Measurements from ENCODE around the gene SMARCE1.

Gene SMARCE1

DNA sequence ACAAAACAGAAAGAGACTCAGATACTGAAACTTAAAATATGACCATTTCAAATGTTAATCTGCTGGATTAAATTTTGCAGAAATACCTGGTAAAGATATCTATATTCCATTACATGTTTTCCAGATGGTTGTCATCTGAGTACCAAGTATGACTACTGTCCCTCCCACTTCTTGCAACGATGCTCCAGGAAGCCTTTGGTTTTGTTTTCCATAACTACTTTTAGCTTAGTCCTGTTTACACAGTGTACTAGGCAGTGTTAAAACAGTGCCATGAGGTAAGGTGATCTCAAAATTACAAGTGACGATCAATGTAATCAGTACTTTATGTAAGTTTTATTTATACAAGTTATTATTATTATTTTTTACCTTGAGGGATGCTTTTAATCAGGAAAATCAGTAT is 17.8 kb downstream of the SMARCE1 start:
- DNase-seq (ENCODE audit: low read depth in 1 of 2, low spot score in 1 of 2), result no peak
- TF ChIP-seq JUND (IDR thresholded peaks at IDR 0.05; ENCODE audit: low read depth), result no peak
- in situ Hi-C loops (cut with HindIII; ENCODE audit: low pct_unique_long_range_greater_than_20kb, low sequenced_read_pairs), result no loop called here

DNA sequence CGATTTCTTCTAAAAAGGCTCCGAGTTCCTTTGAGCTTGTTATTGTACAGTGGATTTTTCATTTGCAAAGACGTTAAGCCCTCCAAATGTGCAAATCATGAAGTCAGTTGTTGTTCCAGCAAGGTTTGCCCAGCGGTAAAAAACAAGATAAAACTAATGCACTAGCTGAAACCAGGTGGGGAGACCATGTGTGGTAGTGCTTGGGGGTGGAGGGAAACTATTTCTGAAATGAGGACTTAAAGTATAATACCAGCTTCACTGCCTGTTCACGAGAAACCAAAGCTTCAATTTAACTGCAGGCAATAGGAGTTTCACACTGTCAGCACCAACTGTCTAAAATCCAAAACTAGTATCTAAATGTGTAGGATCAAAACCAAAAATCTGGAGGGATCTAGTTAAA is 22.3 kb downstream of the SMARCE1 start:
- no peak for TF ChIP-seq JUND (IDR thresholded peaks at IDR 0.05; ENCODE audit: low read depth)
- DNase-seq (ENCODE audit: low read depth in 1 of 2, low spot score in 1 of 2), result no peak
- in situ Hi-C loops (cut with HindIII; ENCODE audit: low pct_unique_long_range_greater_than_20kb, low sequenced_read_pairs), result no loop called here

DNA sequence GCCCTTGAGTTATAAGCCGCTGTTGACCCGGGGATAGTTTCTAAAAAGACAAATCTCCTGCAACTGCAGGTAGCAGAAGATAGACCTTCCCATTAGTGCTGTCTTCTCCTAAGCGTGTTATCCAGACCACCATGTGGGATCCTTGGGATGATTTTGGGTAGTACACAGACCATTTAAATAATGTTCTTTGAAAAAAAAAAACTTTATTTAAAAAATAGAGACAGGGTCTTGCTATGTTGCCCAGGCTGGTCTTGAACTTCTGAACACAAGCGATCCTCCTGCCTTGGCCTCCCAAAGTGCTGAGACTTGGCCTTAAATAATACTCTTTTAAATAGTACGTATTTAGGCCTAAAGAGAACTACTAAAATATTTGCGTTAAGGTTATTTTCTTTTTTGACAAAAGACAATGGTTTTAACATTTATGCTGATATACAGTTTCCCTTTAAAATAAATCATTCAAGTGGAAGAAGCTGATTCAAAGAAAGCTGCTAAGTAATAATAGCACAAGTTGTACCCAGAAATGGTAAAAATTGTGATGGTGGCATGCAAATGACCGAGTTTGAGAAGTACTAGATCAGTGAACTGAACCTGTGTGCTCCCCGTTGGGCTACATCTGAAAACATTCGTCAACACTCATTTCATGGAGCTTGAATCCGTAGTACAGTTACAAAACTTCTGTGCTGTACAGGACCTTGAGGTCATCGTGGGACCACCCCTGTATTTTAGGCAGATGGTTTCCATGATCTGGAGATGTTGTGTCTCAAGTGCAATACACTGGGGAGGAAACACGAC is 24.0 kb downstream of the SMARCE1 start:
- TF ChIP-seq JUND (IDR thresholded peaks at IDR 0.05; ENCODE audit: low read depth), result no peak
- in situ Hi-C loops (cut with HindIII; ENCODE audit: low pct_unique_long_range_greater_than_20kb, low sequenced_read_pairs), result no loop called here
- no peak for DNase-seq (ENCODE audit: low read depth in 1 of 2, low spot score in 1 of 2)

DNA sequence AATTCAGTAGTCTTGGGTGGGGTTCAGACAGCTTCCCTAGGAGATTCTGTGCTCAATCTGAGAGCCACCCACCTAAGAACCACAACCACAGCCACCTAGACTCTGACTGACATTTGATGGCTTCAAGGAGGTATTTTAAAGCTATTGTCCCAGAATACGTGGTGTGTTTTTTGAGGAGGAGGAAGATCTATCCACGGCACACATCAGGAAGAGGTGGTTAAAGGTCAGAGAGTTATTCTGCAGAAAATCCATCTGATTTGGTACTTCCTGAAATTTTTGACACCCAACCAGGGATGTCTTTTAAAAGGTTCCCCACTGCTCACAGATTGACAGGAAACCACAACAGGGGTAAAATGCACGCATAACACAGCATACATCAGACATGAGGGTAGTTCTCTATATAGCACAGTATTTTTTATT is 25.1 kb downstream of the SMARCE1 start:
- TF ChIP-seq JUND (IDR thresholded peaks at IDR 0.05; ENCODE audit: low read depth), result no peak
- in situ Hi-C loops (cut with HindIII; ENCODE audit: low pct_unique_long_range_greater_than_20kb, low sequenced_read_pairs), result no loop called here

DNA sequence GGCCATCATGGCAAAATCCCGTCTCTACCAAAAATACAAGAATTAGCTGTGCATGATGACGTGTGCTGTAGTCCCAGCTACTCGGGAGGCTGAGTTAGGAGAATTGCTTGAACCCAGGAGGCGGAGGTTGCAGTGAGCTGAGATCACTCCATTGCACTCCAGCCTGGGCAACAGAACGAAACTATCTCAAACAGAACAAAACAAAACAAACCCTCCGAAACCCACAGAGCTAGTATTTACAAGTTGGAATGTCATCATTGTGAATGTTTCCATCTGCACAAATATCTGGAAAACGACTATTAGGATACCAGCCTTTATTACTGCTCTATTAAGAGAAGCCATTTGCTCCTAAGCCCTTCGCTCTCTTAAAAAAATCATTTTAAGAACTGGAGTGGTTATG is 26.0 kb downstream of the SMARCE1 start:
- in situ Hi-C loops (cut with HindIII; ENCODE audit: low pct_unique_long_range_greater_than_20kb, low sequenced_read_pairs), result no loop called here

More for the DNA sequence above, 25.1 kb downstream of the SMARCE1 start:
- DNase-seq (ENCODE audit: low read depth in 1 of 2, low spot score in 1 of 2), result no peak

DNA sequence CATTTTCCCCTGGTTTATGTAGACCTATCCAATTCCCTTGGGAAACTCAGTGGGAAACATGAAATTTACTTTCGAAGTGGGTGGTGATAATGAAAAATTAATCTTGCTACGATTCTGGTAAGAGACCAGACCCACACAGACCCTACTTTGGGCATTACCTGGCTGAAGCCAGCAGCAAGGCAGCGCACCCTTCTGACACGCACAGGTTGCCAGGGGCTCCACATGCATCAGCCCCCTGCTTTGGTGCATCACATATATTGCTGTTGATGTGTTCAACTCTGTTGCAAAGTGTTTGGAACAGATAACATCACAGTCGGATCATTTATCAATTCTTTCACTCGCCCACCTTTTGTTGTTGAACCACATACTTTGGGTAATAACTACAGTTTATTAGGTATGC is 26.6 kb downstream of the SMARCE1 start:
- no peak for DNase-seq (ENCODE audit: low read depth in 1 of 2, low spot score in 1 of 2)
- in situ Hi-C loops (cut with HindIII; ENCODE audit: low pct_unique_long_range_greater_than_20kb, low sequenced_read_pairs), result no loop called here
- no peak for TF ChIP-seq JUND (IDR thresholded peaks at IDR 0.05; ENCODE audit: low read depth)

More for the DNA sequence above, 26.0 kb downstream of the SMARCE1 start:
- no peak for TF ChIP-seq JUND (IDR thresholded peaks at IDR 0.05; ENCODE audit: low read depth)
- DNase-seq (ENCODE audit: low read depth in 1 of 2, low spot score in 1 of 2), result no peak

DNA sequence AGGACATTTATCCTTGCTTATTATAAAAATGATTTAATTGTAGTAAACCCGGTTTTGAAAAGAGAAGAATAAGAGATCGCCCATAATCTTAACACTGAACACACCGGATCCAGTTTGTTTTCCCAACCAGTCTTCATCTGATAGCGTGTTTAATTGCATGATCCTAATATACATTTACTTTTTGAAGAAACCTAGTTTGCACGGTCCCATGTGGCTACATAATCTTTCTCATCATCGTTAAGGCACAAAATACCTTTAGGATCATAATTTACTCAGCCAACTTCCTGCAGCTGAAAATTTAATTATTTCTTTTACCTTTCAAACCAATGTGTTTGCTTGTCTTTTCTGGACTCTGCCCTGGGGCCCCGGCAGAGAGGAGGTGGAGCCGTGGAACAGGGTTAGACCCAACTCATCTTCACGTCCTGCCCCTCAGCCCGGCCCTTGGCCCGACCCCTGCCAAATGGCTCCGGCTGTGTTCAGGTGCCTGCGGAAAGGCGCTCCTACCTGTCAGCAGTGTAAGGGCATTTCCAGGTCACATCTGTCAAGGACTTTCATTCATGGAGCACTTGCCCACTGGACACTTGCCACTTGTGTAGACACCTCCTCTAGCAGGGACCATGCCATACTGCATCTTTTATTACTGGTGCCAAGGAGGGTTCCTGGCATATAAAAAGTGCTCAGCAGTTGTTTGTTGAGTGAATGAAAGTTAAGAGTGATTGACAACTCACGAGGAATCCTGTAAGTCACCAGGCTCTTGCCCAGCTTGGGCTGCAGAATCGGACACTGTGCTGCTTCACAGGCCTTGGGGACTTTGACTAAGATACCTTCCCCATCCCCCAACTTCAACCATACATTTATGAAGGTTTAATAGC is 28.6 kb downstream of the SMARCE1 start:
- DNase-seq (ENCODE audit: low read depth in 1 of 2, low spot score in 1 of 2), result peak; percentile 37 to 99
- in situ Hi-C loops (cut with HindIII; ENCODE audit: low pct_unique_long_range_greater_than_20kb, low sequenced_read_pairs), result no loop called here
- peak; percentile 99 for TF ChIP-seq JUND (IDR thresholded peaks at IDR 0.05; ENCODE audit: low read depth)

DNA sequence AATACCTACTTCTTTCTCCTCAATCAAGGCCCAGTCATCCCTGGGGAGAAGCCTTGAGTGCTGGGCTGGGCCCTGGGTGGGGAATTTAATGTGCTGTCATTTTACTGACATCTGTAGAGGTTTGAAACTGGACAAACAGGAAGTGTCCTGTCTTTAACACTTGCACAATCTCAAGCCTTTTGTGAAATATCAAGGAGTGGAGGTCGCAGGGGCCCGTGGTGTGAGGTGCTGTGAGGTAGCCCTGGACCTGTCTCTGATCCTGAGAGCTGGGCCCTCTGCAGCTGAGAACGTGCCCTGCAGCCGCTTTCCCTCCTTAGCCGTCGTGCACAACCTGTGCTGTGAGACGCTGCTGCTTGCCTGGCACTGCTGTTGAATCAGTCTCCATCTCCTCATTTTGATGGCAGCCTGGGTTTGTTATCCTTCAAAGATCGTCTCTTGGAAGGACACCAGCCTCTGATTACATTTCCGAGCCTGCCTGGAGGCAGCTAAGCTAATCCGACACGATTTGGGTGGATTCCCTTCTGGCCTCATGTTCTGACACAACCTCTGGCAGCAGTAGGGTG is 29.9 kb downstream of the SMARCE1 start:
- peak; percentile 84 for TF ChIP-seq JUND (IDR thresholded peaks at IDR 0.05; ENCODE audit: low read depth)
- DNase-seq (ENCODE audit: low read depth in 1 of 2, low spot score in 1 of 2), result peak in 1 of 2 experiments; percentile 97
- in situ Hi-C loops (cut with HindIII; ENCODE audit: low pct_unique_long_range_greater_than_20kb, low sequenced_read_pairs), result no loop called here

DNA sequence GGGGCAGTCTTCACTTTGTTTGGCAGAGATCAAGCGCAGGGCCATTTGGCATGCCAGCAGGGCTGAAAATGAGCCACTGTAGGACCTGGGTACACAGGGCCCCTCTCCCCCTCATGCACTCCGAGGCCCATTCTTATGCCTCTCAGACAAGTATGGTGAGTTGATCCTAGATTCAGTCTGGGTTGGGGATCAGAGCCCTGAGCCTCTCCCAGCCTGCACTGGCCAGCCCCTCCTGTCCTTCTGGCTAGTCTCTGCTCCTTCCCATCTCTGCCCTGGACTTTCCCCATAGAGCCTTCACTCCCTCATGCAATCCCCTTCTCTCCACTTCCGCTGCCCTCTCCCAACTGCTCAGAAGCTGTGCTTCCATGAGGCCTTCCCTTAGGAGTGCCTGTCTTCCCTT is 31.0 kb downstream of the SMARCE1 start:
- in situ Hi-C loops (cut with HindIII; ENCODE audit: low pct_unique_long_range_greater_than_20kb, low sequenced_read_pairs), result no loop called here
- DNase-seq (ENCODE audit: low read depth in 1 of 2, low spot score in 1 of 2), result no peak

DNA sequence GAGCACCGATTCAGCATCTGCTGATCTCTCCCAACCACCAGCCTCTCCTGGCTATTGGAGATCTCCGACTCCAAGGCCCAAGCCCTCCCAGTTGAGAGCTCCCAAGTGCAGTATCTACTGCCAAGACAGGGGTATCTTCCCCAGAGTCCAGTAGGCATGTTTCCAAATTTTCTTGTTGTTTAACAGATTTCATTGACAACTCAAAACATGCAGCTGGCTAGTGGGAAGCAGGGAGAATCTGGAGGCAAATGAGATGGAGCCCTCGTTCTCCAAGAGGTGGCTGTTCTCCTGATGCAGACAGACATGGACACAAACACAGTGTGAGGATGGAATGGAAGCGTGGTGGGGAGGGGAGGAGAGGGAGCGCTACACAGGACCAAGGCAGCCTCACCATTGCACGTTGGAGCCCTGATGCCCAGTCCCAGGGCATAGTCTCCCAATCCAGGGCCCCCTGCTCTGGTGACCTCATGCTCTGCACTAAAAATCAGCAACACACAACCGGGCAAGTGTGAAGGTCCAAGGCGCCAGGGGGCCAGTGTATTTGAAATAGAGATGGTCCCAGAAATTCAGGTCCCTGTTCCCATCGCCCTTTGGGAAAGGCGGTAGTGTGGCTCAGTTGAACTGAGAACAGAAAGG is 31.7 kb downstream of the SMARCE1 start:
- no peak for DNase-seq (ENCODE audit: low read depth in 1 of 2, low spot score in 1 of 2)
- in situ Hi-C loops (cut with HindIII; ENCODE audit: low pct_unique_long_range_greater_than_20kb, low sequenced_read_pairs), result no loop called here
- TF ChIP-seq JUND (IDR thresholded peaks at IDR 0.05; ENCODE audit: low read depth), result no peak

More for the DNA sequence above, 31.0 kb downstream of the SMARCE1 start:
- no peak for TF ChIP-seq JUND (IDR thresholded peaks at IDR 0.05; ENCODE audit: low read depth)

DNA sequence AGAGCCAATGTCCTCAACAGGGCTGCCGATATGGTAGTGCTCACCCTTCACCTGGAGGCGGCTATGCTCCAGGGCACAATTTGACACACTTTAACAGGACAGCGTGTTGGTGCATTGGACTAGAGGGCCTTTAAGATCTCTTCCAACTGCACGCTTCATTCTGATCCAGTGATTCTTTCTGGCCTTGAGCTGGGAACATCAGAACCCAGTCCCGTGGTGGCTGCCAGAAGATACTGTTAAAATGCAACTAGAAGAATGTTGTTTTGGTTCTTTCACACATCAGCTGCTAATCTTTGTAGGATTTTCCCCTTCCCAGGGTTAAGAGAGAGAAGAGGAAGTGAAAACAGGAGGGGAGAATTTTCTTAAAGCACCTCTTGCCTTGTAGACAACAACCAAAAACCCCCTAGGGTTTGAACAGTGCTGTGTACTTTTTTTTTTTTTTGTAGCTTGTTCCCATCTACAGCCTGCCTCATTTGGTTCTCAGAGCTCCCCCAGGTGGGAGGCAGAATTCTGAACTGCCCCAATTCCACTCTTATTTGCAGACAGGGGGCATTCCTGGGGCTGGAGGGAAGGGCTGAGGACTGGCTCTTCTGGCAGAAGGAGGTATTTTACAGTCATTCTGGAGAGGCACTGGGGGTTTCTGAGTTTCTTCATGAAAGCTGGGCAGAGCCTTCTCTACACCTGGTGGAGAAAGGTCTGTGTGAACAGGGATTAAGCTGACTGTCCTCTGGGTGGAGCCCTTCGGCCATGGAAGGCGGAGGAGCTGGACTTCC is 32.4 kb downstream of the SMARCE1 start:
- in situ Hi-C loops (cut with HindIII; ENCODE audit: low pct_unique_long_range_greater_than_20kb, low sequenced_read_pairs), result no loop called here
- no peak for TF ChIP-seq JUND (IDR thresholded peaks at IDR 0.05; ENCODE audit: low read depth)
- DNase-seq (ENCODE audit: low read depth in 1 of 2, low spot score in 1 of 2), result peak; percentile 72 to 95

Data from T47D (cell line).